Fibroblast of the conjunctiva (primary cell): Measurements from ENCODE around the gene MACROD2.
A peak's percentile ranks its signal among the peaks of the same experiment; 100 is the strongest.
"Not testable (repeated sequence)": the region's sequence is repeated elsewhere in the genome, so short reads cannot be mapped to it uniquely, and the experiment has no call there.

Experiments
- DNase-seq: peaks from one replicate; pipeline ENCODE4 v3.0.0-alpha.2; 2010; ENCODE audit warnings: low read depth

Gene MACROD2

DNA sequence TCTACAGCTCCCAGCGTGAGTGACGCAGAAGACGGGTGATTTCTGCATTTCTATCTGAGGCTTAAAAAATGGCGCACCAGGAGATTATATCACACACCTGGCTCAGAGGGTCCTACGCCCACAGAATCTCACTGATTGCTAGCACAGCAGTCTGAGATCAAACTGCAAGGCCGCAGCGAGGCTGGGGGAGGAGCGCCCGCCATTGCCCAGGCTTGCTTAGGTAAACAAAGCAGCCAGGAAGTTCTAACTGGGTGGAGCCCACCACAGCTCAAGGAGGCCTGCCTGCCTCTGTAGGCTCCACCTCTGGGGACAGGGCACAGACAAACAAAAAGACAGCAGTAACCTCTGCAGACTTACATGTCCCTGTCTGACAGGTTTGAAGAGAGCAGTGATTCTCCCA, 275.4 kb downstream of the MACROD2 start:
- DNase-seq: not testable (repeated sequence)

GRCh38 chr20:14282140-14282539, 286.8 kb downstream of the MACROD2 start:
- no peak for DNase-seq

DNA sequence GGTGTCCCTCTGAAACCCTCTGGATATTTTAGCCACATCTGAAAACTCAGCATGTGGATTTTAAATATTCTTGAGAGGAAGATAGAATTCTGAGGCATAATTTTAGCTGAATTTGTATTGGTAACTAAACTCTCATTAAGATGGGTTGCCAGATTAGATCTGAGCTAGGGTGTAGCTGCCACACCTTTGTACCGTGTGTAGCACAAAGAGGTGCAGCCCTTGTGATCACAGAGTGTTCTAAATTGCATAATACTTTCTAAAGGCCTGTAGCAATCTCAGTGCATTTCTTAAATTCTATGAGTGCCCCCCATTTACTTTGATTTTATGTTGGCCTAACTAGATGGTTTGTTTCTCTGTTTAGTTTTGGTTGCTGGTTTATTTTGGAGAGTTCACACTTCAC, 289.1 kb downstream of the MACROD2 start:
- DNase-seq: no peak

GRCh38 chr20:14288341-14289330, 293.3 kb downstream of the MACROD2 start:
- DNase-seq: peak; percentile 6

- DNase-seq: no peak
Observed at GRCh38 chr20:14291502-14291901, 296.2 kb downstream of the MACROD2 start.

DNA sequence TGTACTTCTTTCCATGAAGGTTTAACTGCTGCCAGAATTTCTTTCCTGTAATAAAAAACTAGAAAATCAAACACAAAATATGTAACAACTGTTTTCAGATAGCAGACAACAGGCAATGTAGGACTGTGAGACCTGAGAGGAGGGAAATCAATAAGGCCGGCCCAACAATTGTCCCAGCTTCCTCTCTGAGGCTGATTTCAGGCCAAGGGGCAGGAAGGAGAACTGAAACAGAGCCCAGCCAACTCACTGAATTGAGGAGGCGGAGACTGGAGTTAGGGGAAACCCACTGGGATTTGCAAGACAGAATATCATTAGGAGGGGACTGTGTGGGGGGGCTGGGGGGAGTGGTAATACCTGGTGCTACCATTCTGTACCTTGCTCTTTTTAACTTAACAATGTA, 299.9 kb downstream of the MACROD2 start:
- DNase-seq: no peak

DNA sequence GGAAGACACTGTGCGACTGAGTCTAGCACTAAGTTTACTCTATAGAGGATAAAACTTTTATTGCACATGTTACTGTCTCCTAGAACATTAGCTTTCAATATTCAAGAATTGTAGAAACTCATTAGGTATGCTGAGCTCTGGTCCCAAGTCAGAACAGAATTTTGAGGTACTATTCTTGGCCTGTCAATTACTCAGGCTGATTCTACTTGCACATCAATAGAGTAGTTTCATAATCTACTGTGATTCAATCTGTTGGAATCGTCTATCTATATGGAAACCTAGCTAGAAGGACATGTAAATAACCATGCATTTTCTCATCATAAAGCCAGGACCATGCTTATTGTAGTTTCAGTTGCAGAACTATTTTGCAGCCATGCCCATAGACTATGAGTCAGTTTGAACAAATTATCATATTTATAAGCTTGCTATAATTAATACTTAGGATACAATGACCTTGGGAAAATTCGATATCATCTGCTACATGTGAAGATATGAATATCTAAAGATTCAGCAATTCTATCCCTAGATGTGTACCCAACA, 300.5 kb downstream of the MACROD2 start:
- no peak for DNase-seq

- no peak for DNase-seq
Observed at GRCh38 chr20:14299831-14300230, 304.5 kb downstream of the MACROD2 start.

- no peak for DNase-seq
Observed at GRCh38 chr20:14303106-14303505, 307.8 kb downstream of the MACROD2 start.

GRCh38 chr20:14303651-14304050, 308.3 kb downstream of the MACROD2 start:
- DNase-seq: no peak

GRCh38 chr20:14304472-14304871, 309.2 kb downstream of the MACROD2 start:
- DNase-seq: no peak

- DNase-seq: no peak
Observed at GRCh38 chr20:14307956-14308355, 312.6 kb downstream of the MACROD2 start.

DNA sequence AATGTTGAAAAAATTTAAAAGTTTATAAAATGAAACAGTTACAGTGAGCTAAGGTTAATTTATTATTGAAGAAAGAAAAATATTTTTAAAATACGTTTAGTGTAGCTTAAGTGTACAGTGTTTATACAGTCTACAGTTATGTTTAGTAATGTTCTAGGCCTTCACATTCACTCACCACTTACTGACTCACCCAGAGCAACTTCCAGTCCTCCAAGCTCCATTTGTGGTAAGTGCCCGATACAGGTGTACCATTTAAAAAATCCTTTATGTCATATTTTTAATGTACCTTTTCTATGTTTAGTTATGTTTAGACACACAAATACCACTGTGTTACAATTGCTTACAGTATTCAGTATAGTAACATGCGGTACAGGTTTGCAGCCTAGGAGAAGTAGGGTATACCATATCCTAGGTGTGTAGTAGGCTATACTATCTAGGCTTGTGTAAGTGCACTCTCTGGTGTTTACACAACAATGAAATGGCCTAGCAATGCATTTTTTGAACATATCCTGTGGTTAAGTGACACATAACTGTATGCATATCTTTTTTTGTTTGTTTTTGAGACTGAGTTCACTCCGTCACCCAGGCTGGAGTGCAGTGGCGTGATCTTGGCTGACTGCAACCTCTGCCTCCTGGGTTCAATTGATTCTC, 315.8 kb downstream of the MACROD2 start:
- no peak for DNase-seq

DNA sequence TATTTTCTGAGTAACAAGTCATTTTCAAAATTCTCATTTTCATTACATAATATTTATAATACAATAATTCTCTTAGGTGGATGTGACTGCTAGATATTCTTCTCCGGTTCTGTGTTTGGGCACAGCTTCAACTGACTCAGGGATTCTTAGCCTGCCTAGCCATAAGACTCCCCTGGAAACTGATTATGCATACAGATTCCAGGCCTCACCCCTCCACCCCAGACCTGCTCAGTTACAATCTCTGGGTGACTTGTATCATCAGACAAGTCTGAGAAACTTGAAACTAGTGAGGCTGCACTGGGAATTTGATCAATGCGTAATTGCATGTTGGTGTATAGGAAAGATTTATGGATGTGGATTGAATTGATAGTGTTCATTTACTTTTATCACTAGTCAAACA, 316.7 kb downstream of the MACROD2 start:
- no peak for DNase-seq

GRCh38 chr20:14313341-14314020, 318.2 kb downstream of the MACROD2 start:
- no peak for DNase-seq

DNA sequence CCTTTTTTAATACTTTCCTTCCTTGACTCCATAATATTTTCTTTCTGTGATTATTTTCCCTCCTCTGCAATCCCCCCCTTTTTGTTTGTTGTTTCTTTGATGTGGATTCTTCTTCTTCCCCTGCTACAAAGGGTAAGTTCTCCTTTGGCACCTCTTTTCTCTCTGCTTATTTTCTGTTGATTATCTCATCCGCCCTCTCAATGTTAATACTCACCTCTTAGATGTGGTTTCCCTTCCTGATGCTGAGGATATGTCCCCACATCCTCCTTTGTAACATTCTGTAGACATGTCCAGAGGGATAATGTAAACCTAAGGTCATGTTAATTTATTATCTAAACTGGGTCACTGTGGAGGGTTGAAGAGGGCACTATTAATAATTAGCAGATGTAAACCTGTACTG, 324.4 kb downstream of the MACROD2 start:
- DNase-seq: no peak

- no peak for DNase-seq
Observed at GRCh38 chr20:14331646-14332045, 336.3 kb downstream of the MACROD2 start.

DNA sequence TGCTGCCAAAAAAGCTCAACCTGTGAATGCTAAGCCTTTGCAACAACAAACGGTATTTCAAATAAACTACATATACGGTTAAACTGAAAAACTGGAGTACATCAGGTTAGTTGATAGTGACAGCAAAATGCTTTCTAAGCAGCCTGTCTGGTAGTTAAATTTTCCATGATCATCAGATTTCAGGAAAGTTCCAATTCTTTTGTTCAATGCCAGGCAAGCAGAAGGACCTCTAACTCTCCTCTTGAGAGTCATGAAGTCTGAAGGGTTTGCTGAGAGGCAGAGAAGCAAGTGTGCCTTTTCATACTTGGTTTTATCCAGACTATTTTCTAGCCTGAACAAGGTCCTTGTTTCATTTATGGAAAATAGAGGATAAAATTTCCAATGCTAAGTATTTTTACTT, 337.6 kb downstream of the MACROD2 start:
- no peak for DNase-seq

- DNase-seq: no peak
Observed at GRCh38 chr20:14333721-14334120, 338.4 kb downstream of the MACROD2 start.

GRCh38 chr20:14334306-14334930, 339.1 kb downstream of the MACROD2 start:
- peak; percentile 80 for DNase-seq

DNA sequence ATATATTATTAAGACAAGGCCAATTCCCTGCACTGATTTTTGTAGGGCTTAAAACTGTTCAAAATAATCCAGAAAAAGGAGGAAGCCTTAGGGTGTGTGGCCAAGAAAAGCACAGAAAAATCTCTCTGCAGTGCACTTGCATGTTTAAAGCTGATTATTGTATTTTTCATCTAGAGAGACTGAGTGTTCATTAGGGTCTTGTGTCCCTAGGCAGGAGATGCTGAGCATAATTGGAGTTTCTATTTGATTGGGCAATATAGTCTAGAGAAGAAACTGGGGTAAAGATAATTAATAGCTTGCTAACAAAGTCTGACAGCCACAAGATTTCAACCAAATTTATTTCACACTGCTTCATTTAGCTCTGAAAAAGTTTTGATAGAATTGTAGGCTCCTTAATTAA, 339.7 kb downstream of the MACROD2 start:
- DNase-seq: no peak

GRCh38 chr20:14336686-14337085, 341.4 kb downstream of the MACROD2 start:
- no peak for DNase-seq
